DOHH2 (cell line): ENCODE measurements around the gene HNRNPK.

ENCODE experiments used
- EZH2phosphoT487 ChIP-seq: fragments of 200-600 bp; sonication (generic); IDR thresholded peaks from 2 replicates; pipeline ENCODE4 v1.6.1; 2017; ENCODE audit warnings: borderline replicate concordance, mild to moderate bottlenecking, antibody characterized with exemption, low read length, moderate library complexity, mixed read lengths
- TF ChIP-seq, protein P1 (sequence below): fragments of 200-600 bp; sonication (generic); IDR thresholded peaks from one replicate; pipeline ENCODE4 v1.5.1; 2014; ENCODE audit warnings: antibody characterized with exemption, mild to moderate bottlenecking, low read depth, low read length; ENCODE audit not compliant: poor library complexity, severe bottlenecking

DNA sequence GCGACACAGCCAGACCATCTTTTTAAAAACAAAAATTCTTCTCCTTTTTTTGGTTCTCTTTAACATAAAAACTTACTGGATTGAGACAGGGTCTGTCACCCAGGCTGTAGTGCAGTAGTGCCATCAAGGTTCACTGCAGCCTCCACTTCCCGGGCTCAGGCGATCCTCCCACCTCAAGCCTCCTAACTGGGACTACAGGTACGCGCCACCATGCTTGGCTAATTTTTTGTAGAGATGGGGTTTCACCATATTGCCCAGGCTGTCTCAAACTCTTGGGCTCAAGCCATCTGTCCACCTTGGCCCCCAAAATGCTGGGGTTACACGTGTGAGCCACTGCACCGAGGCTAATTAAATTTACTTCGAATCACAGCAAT is 13.8 kb downstream of the HNRNPK start:
- TF ChIP-seq, protein P1, sequence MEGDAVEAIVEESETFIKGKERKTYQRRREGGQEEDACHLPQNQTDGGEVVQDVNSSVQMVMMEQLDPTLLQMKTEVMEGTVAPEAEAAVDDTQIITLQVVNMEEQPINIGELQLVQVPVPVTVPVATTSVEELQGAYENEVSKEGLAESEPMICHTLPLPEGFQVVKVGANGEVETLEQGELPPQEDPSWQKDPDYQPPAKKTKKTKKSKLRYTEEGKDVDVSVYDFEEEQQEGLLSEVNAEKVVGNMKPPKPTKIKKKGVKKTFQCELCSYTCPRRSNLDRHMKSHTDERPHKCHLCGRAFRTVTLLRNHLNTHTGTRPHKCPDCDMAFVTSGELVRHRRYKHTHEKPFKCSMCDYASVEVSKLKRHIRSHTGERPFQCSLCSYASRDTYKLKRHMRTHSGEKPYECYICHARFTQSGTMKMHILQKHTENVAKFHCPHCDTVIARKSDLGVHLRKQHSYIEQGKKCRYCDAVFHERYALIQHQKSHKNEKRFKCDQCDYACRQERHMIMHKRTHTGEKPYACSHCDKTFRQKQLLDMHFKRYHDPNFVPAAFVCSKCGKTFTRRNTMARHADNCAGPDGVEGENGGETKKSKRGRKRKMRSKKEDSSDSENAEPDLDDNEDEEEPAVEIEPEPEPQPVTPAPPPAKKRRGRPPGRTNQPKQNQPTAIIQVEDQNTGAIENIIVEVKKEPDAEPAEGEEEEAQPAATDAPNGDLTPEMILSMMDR = no peak
- no peak for TF ChIP-seq EZH2phosphoT487
